Uterus (tissue), 2 donors: Measurements from ENCODE around the gene GPN1.

ENCODE experiments used
- CTCF ChIP-seq, 4 experiments: fragments of 200-600 bp in 2 of 4; fragments of 450-650 bp in 2 of 4; sonication (generic) in 2 of 4; IDR thresholded peaks; one replicate each; pipeline ENCODE4 v1.5.1; 2016 to 2019; ENCODE audit warnings: antibody characterized with exemption in 4 of 4, mild to moderate bottlenecking in 2 of 4, moderate library complexity in 1 of 4
- POLR2A ChIP-seq, 2 donors: fragments of 450-650 bp; IDR thresholded peaks; one replicate each; pipeline ENCODE4 v1.6.1; 2016; ENCODE audit warnings: antibody characterized with exemption in 2 of 2, mild to moderate bottlenecking in 1 of 2, moderate library complexity in 1 of 2

GRCh38 chr2:27606611-27607010 is 22.2 kb upstream of the GPN1 start:
- TF ChIP-seq CTCF (IDR thresholded peaks at IDR 0.05) (no peak), POLR2A (IDR thresholded peaks at IDR 0.05) (no peak)
